Measurements from ENCODE around the gene ADAM12.

The ADAM12 gene

DNA sequence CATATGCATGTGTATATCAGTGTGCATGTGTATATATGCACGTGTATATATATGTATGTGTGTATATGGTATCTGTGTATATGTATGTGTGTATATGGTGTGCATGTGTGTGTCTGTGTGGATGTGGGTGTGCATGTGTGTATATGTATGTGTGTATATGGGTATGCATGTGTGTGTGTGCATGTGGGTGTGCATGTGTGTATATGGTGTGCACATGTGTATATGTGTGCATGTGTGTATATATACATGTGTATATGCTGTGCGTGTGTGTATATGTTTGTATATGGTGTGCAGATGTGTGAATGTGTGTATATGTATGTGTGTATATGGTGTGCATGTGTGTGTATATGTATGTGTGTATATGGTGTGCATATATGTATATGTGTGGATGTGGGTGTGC, 245.2 kb downstream of the ADAM12 start:
- DNase-seq (ENCODE audit: low spot score): no peak

DNA sequence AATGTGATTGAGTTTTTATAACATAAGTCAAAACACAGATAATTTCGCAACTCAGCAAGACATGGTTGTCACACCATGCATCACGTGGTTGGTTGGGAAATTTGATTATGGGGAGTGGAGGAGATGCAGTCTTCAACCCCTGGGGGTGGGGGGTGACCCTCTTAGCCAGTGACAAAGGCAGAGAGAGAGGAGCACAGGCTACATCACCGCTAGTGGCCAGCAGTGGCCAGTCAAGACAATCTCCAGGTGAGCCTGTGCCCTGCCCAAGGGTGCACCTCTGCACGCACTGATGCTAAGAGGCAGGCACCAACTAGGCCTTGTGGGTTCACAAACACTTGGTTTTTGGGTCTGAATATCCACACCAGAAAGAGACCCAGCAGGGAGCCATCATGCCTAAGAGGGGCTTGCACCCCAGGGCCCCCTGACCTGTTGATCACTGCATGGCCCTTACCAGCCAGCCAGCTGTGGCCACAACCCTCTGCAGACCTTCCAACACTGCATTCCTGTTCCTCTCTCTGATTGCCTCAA, 247.5 kb downstream of the ADAM12 start:
- no peak for DNase-seq (ENCODE audit: low spot score)

DNA sequence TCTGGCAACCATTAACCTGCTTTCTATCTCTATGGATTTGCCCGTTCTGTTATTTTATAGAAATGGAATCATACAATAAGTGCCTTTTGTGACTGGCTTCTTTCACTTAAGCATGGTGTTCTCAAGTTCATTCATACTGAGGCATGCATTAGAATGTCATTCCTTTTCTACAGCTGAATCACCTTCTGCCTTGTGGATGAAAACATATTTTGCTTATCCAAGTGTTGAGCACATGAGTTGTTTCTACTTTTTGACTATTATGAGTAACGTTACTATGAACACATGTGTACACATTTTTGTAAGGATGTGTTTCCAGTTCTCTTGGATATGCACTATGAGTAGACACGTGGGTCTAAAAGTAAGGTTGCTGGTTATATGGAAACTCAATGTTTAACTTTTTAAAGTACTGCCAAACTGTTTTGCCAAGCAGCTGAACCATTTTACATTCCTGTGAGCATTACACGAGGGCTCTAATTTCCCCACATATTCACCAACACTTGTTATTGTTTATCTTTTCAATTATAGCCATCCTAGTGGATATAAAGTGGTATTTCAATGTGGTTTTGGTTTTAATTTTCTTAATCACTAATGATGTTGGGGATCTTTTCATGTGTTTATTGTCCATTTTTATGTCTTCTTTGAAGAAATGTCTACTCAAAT, 250.6 kb downstream of the ADAM12 start:
- DNase-seq (ENCODE audit: low spot score): no peak

DNA sequence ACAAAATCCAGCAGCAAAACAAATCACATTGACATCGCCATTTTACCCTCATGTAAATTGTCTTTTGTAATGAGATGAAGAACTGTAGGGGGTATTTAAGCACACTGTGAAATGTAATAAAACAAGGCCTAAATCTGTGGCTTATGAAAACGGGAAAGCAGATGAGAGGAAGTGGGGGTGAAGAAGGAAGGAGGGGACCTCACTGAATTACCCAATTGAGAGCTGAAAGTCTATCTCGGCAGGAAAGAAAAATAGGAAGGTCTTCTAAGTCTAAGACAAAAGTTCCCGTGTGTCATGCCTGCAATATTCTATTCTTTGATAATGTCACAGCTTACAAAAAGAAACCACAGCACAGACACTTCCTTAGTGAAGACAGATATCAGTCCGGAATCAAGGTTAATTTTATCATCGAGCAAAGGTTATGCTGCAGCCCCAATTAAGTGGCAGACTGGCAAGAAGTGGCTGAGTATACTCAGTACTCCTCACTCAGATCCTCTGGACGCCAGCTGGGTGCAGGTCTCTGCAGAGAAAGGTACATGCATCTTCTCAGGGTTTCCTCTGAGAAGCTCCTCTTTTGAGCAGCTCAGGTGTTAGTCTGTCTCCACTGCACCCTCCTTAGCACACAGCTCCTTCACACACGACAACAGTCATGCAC, 252.2 kb downstream of the ADAM12 start:
- no peak for DNase-seq (ENCODE audit: low spot score)

DNA sequence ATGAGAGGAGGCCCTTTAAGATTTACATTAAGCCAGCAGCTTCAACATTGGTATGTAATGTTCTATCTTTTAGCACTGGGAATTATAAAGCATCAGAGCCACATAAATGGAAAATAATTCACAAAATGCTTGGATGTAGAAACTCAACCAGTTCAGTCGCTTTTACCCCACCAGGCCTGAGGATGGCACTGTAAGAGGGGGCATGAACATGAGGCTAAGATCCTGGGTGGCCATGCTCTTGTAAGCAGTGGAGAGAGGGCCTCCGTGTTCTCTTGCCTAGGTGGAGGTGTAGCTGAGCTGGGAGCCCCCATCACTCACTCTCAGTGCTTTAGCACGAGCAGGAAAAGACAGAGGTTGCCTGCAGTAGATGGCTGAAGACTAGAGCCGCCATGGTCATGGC, 253.1 kb downstream of the ADAM12 start:
- no peak for DNase-seq (ENCODE audit: low spot score)

DNA sequence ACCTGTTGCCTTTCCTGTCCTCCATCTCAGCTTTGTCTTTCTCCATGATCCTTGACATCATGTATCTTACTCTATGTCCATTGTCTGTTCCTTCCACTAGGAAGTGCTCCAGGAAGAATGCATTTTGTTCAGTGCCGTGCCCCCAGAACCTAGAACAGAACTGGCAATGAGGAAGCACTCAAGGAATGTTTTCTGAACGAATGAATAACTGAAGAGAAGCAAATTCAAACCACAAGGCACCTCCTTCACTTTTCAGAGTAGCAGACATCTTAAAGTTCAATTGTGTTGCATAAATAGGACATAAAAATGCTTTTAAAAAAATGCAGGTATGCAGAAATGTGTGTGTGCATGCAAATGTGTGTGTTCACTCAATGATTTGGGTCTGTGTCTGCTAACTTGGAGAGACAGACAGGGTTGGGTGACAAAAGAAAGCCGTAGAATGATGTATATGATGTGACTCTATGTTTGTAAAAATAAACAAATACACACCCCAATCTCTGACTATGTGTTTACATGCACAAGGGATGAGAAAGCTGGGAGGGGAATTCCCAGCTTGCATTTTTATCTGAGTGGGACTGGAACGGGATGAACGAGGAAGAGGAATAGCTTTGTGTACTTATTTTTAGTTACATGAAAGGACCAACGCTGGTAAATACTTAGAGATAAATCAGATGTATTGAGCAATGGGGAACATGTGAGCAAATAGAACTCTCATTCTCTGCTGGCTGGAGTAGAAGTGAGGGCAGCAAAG, 254.2 kb downstream of the ADAM12 start:
- peak; percentile 3 for DNase-seq (ENCODE audit: low spot score)

DNA sequence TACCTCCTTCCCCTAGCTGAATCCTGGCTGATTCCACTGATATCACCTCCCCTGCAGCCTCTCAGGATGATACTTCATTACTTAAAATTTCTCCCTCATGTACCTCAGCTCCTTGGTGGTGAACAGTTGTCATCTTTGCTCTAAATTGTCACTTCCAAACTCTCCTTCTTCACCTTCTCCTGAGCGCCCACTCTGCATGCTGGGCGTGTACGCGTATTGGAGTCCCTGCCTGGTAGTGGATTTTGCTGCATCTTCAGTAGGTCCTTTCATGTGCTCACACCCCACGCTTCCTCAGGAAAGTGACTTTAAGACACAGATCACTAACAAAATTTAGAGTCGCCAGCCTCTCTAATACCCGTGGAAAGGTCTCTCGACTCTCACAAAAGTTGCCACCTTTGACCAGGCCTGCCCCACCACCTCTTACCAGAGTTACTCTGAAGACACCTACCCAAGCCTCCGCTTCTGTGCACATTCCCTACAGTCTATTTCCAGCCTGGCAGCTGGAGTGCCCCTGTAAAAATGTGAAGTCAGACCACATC, 255.1 kb downstream of the ADAM12 start:
- DNase-seq (ENCODE audit: low spot score): no peak

DNA sequence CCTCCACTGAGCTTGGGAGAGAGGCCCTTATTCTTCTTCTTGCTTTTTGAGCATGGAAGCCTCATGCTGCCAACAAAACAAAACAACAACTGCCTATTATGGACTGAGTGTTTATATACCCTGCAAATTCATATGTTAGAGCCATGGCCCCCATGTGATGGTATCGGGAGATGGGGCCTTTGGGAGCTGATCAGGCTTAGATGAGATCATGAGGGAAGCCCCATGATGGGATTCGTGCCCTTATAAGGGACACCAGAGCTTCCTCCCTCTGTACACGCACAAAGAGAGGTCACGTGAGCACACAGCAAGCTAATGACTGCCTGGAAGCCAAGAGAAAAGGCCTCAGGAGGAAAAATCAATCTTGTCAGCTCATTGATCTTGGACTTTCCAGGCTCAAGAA, 256.9 kb downstream of the ADAM12 start:
- DNase-seq (ENCODE audit: low spot score): no peak

DNA sequence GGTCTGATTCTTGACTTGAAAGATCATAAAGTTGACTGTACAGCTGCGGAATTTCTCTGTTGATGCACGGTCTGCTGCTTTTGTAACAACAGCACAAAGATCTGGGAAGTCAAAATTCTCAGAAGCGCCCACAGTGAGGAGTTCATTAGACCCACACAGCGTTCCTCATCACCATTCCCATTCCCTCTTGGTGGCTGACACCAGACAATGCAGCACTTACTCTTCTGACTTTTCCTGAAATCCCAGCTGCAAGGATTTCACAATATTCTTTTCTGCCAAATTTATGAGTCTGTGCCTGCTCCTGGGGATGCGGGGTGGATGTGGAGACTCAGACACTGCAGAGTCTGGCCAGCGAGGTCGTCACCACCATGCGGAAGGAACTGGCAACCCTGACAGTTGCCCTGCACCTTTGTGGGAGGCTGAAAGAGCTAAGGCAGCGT, 258.0 kb downstream of the ADAM12 start:
- DNase-seq (ENCODE audit: low spot score): no peak

DNA sequence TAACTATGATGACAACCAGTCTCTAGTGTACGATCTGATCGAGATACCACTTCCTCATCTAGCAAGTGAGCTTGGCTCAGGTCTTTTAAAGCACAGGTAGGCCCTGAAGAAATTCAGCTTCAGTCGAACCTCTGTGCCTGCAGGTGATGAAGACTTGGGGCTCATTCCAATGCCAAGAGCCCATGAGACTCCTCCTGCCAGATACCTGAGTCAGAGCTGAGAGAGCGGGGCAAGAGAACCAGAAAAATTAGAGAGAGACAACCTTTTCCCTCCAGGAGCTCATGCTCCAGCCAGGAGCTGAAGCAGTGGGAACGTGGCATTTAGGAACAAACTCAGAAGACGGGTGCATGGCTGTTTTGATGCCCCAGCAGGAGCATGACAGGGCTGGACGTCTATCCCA, 259.3 kb downstream of the ADAM12 start:
- no peak for DNase-seq (ENCODE audit: low spot score)

DNA sequence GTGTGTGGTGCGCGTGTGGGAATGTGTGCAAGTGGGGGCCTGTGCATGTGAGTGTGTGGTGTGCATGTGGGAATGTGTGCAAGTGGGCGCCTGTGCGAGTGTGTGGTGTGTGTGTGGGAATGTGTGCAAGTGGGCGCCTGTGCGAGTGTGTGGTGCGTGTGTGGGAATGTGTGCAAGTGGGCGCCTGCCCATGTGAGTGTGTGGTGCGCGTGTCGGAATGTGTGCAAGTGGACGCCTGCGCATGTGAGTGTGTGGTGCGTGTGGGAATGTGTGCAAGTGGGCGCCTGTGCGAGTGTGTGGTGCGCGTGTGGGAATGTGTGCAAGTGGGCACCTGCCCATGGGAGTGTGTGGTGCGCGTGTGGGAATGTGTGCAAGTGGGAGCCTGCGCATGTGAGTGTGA, 259.7 kb downstream of the ADAM12 start:
- DNase-seq (ENCODE audit: low spot score): no peak

DNA sequence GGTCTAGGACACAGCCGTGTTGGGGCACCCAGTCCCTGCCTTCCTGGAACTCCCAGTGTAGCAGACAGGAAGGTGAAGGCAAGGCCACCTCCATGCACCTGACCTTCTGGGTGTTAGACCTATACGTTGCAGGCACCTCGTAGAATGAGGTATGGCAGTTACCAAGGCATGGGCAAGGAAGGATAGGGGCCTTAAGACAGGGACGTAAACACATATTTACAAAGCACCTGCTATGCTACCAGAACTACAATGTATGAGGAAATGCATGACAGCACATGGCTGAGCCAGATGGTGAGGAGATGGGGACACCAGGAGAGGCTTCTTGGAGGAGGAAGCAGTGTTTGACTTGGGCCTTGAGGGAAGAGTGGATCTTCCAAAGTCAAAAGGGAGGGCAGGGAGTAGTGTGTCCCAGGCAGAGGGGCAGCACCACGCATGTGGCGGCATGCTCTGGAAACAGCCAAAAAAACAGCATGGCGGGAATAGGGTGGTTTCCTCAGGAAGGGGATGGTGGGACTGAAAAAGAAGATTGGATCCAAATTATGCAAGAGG, 260.7 kb downstream of the ADAM12 start:
- DNase-seq (ENCODE audit: low spot score): no peak

DNA sequence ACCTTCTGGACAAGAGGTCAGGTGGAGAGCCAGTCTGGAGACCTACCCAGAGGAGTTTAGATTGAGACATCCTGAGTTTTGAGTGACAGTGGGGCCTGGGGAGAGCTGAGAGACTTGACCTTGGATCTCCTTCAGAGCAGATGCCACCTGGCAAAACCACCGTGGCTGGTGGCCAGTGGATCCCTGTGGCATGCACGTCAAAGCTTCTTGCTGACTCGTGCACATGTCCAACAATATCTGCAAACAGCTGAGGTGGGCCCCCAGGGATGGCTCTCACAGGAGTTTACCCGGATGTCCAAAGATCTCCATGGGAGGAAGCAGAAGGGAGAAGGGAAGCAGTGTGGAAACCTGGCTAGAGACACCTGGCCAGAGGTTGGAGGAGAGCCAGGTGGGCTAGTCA, 261.4 kb downstream of the ADAM12 start:
- no peak for DNase-seq (ENCODE audit: low spot score)

DNA sequence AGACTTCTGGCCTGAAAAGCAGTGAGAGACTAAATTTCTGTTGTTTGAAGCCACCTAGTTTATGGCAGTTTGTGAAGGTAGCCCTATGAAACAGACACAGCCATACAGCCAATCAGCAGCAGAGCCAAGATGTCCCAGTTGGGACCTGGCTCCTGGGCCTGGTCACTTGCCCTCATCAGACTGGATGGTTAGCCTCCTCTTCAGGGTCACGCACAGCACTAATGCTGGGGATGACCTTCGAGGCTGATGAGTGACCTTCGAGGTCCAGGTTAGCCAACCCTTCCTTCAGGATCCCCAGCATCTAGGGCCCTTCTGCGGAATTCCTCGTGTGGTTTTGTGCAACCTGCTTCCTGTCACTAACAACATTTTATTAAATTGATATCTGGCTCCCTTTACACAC, 262.3 kb downstream of the ADAM12 start:
- no peak for DNase-seq (ENCODE audit: low spot score)

DNA sequence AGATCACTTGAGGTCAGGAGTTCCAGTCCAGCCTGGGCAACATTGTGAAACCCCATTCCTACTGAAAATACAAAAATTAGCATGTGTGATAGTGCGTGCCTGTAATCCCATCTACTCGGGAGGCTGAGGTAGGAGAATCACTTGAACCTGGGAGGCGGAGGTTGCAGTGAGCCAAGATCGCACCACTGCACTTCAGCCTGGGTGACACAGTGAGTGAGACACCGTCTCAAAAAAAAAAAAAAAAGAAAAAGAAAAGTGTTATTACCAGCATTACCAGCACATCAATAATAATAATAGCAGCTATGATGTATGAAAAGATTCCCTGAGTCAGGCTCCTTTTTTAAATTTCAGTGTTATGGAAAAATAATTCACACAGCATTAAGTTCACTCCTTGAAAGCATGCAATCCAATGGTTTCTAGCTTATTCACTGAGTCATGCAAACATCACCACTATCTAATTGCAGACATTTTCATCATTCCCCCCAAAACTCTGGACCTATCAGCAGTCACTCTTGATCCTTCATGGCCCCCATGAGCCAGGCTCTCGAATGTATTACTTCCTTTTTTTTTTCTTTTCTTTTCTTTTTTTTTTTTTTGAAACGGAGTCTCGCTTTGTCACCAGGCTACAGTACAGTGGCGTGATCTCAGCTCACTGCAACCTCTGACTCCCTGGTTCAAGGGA, 263.5 kb downstream of the ADAM12 start:
- DNase-seq (ENCODE audit: low spot score): no peak

DNA sequence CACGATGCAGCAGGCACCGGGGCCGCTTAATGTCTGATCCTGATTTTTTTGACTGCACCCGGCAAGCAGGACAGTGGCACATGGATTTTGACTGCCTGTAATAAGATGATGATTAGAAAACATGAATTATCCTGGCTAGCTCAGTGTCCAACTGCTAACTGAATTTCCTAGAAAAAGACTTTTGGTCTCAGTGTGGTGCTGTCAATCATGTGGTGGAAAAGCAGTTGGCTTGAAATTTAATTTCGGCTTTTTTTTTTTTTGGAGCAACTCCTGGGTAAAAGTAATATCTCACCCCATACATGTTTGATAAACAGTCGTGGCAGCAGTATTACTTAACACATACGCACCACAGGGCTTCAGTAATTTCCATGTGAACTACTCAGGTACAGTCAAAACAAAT, 264.2 kb downstream of the ADAM12 start:
- DNase-seq (ENCODE audit: low spot score): no peak

DNA sequence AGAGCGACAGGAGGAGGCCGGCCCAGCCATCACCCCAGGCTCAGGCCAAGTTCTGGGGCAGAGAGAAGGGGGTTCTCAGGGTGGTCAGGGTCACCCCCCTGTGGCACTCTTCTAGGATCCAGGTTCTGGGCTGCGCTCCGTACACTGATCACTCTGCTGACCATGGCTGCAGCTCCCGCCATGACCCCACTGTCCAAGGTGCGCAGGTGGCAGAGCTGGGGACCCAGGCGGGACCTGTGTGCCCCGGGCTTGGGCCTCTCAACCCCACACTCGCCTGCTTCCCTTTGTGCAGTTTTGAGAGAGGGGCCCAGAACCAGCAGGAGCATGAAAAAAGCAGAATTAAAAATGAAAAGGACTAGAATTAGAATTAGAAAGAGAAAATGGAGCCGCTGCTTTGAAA, 264.8 kb downstream of the ADAM12 start:
- no peak for DNase-seq (ENCODE audit: low spot score)

DNA sequence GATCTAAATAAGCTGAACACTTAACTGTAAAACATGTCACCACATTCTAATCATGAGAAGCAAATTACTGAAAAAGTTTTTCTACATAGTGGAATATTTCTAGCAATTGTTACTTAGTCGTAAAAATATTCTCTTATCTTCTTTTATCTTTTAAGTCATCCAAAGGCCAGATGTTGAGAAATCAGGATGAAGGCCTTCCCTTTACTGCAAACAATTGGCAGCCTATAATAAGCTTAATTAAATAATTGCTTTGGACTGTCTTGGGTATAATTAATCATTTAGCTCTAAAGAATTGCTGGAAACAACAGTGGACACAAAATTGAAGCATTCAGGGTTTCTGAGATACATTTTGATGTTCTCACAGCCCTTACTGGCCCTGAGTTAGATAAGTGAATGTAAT, 265.4 kb downstream of the ADAM12 start:
- no peak for DNase-seq (ENCODE audit: low spot score)

DNA sequence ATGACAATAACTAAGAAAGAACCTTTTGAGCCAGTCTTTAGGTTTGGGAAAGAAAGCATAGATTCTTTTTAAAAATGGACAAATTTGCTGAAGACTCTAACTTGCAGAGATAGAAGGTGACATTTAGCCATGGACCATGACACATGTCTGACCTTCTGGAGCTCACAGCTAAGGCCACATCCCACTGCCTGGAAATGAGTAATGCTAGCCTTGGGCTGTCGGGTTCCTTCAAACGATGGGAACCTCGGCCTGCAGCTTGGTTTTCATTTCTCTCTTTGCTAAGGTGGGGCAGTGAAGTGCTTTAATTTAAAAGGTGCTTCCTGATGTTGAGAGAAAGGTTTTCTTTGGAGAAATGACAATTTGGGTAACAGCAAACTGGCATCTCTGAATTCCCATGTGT, 268.7 kb downstream of the ADAM12 start:
- DNase-seq (ENCODE audit: low spot score): no peak

DNA sequence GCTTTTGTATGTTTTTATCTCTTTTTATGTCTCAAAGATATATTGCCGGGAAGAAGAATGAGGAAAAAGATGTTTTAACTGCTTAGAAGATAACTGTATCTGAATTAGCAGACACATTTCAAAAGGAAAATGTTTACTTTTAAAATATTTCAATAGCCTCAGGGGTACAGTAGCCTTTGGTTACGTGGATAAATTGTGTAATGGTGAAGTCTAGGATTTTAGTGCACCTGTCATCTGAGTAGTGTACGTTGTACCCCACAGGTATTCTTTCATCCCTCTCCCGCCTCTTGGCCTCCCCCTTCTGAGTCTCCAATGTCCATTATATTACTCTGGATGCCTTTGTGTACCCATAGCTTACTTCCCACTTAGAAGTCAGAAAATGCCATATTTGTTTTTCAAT, 269.8 kb downstream of the ADAM12 start:
- DNase-seq (ENCODE audit: low spot score): no peak

DNA sequence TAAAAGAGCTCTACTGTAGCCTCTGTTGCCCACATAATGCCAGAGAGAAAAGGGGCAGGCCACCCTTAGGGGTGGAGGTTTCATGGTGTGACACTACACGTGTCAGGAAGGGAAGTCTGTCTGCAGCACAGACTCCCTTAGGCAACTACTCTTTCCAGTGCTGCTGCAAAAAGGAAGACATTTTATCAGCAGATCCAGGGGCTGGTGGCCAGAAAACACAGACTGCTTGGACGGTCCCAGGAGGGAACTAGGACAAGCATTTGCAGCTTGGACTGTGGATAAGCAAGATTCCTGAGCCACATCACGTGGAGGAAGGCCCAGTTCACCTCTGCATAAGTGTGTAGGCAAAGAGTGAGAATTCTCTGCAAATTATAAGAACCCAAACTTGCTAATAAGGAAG, 271.1 kb downstream of the ADAM12 start:
- no peak for DNase-seq (ENCODE audit: low spot score)

DNA sequence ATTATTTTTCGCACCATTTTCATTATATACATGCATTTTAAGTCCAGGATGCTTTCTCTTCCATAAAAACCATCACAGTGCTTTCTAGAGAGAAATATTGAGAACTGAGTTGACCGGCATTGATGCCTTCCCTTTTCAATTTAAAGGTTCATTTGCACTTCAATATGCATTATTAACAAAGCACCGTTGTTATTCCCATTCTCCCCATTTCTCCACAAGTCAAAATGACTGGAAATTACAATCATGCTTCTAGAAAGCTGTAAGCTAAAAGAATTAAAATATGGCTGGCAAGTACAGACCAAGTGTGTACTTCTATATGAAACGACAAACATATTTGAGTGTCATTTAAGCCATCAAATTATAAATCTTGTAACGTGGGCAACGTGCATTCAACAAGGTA, 272.4 kb downstream of the ADAM12 start:
- no peak for DNase-seq (ENCODE audit: low spot score)
